T-helper 2 cell treated with Interferon-gamma antibody and Interleukin-4, amounts not matched to agents 5 μg/mL and 100 μg/mL, for 36 hours (primary cell): Measurements from ENCODE around the gene PSMA5.
A peak's percentile ranks its signal among the peaks of the same experiment; 100 is the strongest.
"Not testable (repeated sequence)": the region's sequence is repeated elsewhere in the genome, so short reads cannot be mapped to it uniquely, and the experiment has no call there.

Experiments used
- DNase-seq: peaks from one replicate; pipeline ENCODE4 v3.0.0; 2021; ENCODE audit warnings: low spot score
- H3K27ac Mint-ChIP-seq: one replicate; pipeline ENCODE4 v1.8.0; 2021; ENCODE audit warnings: mild to moderate bottlenecking, mixed read lengths
- H3K27me3 Mint-ChIP-seq: one replicate; pipeline ENCODE4 v1.8.0; 2021; ENCODE audit warnings: low read depth, mixed read lengths
- H3K36me3 Mint-ChIP-seq: one replicate; pipeline ENCODE4 v1.8.0; 2021; ENCODE audit warnings: low read depth, mixed read lengths
- H3K4me1 Mint-ChIP-seq: one replicate; pipeline ENCODE4 v1.8.0; 2021; ENCODE audit warnings: low read depth, mixed read lengths
- H3K4me3 Mint-ChIP-seq: one replicate; pipeline ENCODE4 v1.8.0; 2022; ENCODE audit warnings: mild to moderate bottlenecking, moderate library complexity, mixed read lengths
- H3K9me3 Mint-ChIP-seq: one replicate; pipeline ENCODE4 v1.8.0; 2021; ENCODE audit warnings: mixed read lengths

Gene PSMA5

DNA sequence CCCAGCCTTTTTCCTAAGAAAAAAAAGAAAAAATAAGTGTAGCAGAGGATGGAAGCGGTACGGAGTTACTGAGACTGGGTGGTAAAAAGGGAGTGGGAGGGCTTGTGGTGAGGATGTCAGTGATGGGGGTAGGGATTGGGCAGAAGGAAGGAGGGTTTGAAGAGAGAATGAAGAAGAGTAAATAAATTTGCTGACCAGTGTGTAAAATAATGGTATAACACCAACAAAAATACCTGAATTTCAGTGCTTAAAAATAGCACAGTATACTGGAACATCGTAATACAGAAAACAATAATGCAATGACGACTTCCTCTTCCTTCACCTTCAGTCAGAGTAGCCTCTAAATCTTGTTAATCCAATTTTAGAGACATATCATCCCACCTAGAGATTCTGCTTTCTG, 21.3 kb upstream of the PSMA5 start:
- Mint-ChIP-seq H3K9me3 (no peaks in the 10 kb centered on the region), H3K27me3 (peaks cover 41% of the 10 kb centered on the region), H3K4me3 (no peak overlapping the region), H3K36me3 (no peaks in the 10 kb centered on the region), H3K27ac (no peak overlapping the region), H3K4me1 (no peaks in the 10 kb centered on the region)
- DNase-seq = no peak

- not testable (repeated sequence) for H3K27ac Mint-ChIP-seq, H3K4me1 Mint-ChIP-seq, H3K4me3 Mint-ChIP-seq, H3K36me3 Mint-ChIP-seq, H3K9me3 Mint-ChIP-seq, DNase-seq
- H3K27me3 Mint-ChIP-seq = peaks cover 37% of the 10 kb centered on the region
These were observed 19.9 kb upstream of the PSMA5 start for GRCh38 chr1:109445949-109446695.

GRCh38 chr1:109444346-109444745, 18.1 kb upstream of the PSMA5 start:
- no peaks in the 10 kb centered on the region for H3K36me3 Mint-ChIP-seq
- no peak overlapping the region for H3K4me3 Mint-ChIP-seq
- H3K4me1 Mint-ChIP-seq = no peaks in the 10 kb centered on the region
- no peaks in the 10 kb centered on the region for H3K9me3 Mint-ChIP-seq
- no peak for DNase-seq
- H3K27ac Mint-ChIP-seq = no peak overlapping the region
- H3K27me3 Mint-ChIP-seq = peaks cover 23% of the 10 kb centered on the region

- no peak for DNase-seq
- H3K27ac Mint-ChIP-seq = no peak overlapping the region
- H3K9me3 Mint-ChIP-seq = no peaks in the 10 kb centered on the region
- no peaks in the 10 kb centered on the region for H3K36me3 Mint-ChIP-seq
- no peaks in the 10 kb centered on the region for H3K4me1 Mint-ChIP-seq
- H3K27me3 Mint-ChIP-seq = peaks cover 18% of the 10 kb centered on the region
- no peak overlapping the region for H3K4me3 Mint-ChIP-seq
These were observed 17.2 kb upstream of the PSMA5 start for GRCh38 chr1:109443476-109443875.

GRCh38 chr1:109441069-109441468, 14.8 kb upstream of the PSMA5 start:
- Mint-ChIP-seq H3K27ac (no peak overlapping the region), H3K36me3 (no peaks in the 10 kb centered on the region), H3K4me1 (no peaks in the 10 kb centered on the region), H3K9me3 (no peaks in the 10 kb centered on the region), H3K4me3 (no peak overlapping the region), H3K27me3 (peaks cover 9% of the 10 kb centered on the region)
- no peak for DNase-seq

- DNase-seq = no peak
- Mint-ChIP-seq H3K4me1 (no peaks in the 10 kb centered on the region), H3K27me3 (peaks cover under 1% of the 10 kb centered on the region), H3K36me3 (no peaks in the 10 kb centered on the region), H3K4me3 (no peak overlapping the region), H3K27ac (no peak overlapping the region), H3K9me3 (peaks cover 5% of the 10 kb centered on the region)
These were observed 12.6 kb upstream of the PSMA5 start for GRCh38 chr1:109438798-109439297.

- Mint-ChIP-seq H3K4me1 (no peaks in the 10 kb centered on the region), H3K27me3 (peaks cover 5% of the 10 kb centered on the region), H3K36me3 (no peaks in the 10 kb centered on the region), H3K9me3 (peaks cover 5% of the 10 kb centered on the region), H3K27ac (no peak overlapping the region), H3K4me3 (no peak overlapping the region)
- no peak for DNase-seq
These were observed 8.2 kb upstream of the PSMA5 start for GRCh38 chr1:109434484-109434883.

- peaks cover 5% of the 10 kb centered on the region for H3K9me3 Mint-ChIP-seq
- peaks cover 2% of the 10 kb centered on the region for H3K4me1 Mint-ChIP-seq
- no peaks in the 10 kb centered on the region for H3K36me3 Mint-ChIP-seq
- H3K27me3 Mint-ChIP-seq = peaks cover 5% of the 10 kb centered on the region
- H3K27ac Mint-ChIP-seq = no peak overlapping the region
- H3K4me3 Mint-ChIP-seq = no peak overlapping the region
- DNase-seq = no peak
These were observed 7.1 kb upstream of the PSMA5 start for GRCh38 chr1:109433322-109433721.

- Mint-ChIP-seq H3K4me3 (no peak overlapping the region), H3K27me3 (peaks cover 5% of the 10 kb centered on the region), H3K9me3 (peaks cover 5% of the 10 kb centered on the region), H3K27ac (no peak overlapping the region), H3K36me3 (no peaks in the 10 kb centered on the region), H3K4me1 (peaks cover 9% of the 10 kb centered on the region)
- no peak for DNase-seq
These were observed 6.1 kb upstream of the PSMA5 start for GRCh38 chr1:109432336-109432735.

DNA sequence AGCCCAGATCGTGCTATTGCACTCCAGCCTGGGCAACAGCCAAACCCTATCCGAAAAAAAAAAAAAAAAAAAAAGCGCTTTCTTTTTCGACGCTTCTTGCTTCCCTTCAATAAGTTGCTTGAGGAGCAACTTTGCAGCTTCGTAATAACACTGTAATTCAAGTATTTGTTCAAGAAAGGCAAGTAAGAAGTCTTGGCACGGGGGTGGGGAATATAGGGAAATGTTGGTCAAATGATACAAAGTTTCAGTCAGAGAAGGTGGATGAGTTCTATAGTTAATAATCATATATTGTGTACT, 871 bp upstream of the PSMA5 start:
- Mint-ChIP-seq H3K4me3 (peak overlapping the region; percentile 95), H3K27ac (peak overlapping the region; percentile 98), H3K4me1 (peaks cover 26% of the 10 kb centered on the region), H3K27me3 (peaks cover 5% of the 10 kb centered on the region), H3K9me3 (no peaks in the 10 kb centered on the region), H3K36me3 (peaks cover 27% of the 10 kb centered on the region)
- DNase-seq = no peak

- Mint-ChIP-seq H3K4me3 (peak overlapping the region; percentile 95), H3K9me3 (no peaks in the 10 kb centered on the region), H3K27me3 (no peaks in the 10 kb centered on the region), H3K27ac (peak overlapping the region; percentile 98), H3K4me1 (peaks cover 29% of the 10 kb centered on the region), H3K36me3 (peaks cover 30% of the 10 kb centered on the region)
- peak; percentile 70 for DNase-seq
These were observed 612 bp downstream of the PSMA5 start for GRCh38 chr1:109425391-109426280.

DNA sequence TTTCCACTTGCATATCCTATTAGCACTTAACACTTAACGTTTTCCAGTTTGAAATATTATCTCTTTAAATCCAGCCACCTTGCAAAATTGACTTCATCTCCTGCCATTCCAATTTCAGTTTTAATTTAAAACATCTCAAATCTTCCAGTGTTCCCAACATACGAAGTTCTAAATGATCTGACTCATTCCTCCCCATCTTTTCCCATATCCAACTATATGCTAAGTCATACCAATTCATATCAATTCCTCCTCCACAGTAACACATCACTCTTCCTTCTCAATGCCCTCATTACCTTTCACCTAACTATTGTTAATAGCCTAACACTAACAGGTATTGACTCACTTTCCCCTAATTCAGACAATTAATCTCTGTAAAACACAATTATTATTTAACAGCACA, 2.8 kb downstream of the PSMA5 start:
- Mint-ChIP-seq H3K4me3 (peak overlapping the region; percentile 95), H3K27ac (peak overlapping the region; percentile 58), H3K27me3 (no peaks in the 10 kb centered on the region), H3K9me3 (no peaks in the 10 kb centered on the region), H3K4me1 (peaks cover 30% of the 10 kb centered on the region), H3K36me3 (peaks cover 40% of the 10 kb centered on the region)
- no peak for DNase-seq

GRCh38 chr1:109412551-109412950, 13.7 kb downstream of the PSMA5 start:
- H3K4me1 Mint-ChIP-seq = peaks cover 12% of the 10 kb centered on the region
- peaks cover 67% of the 10 kb centered on the region for H3K36me3 Mint-ChIP-seq
- no peak overlapping the region for H3K4me3 Mint-ChIP-seq
- H3K27ac Mint-ChIP-seq = no peak overlapping the region
- no peaks in the 10 kb centered on the region for H3K9me3 Mint-ChIP-seq
- no peak for DNase-seq
- no peaks in the 10 kb centered on the region for H3K27me3 Mint-ChIP-seq

- no peak overlapping the region for H3K4me3 Mint-ChIP-seq
- peak overlapping the region; percentile 27 for H3K27ac Mint-ChIP-seq
- no peak for DNase-seq
These were observed 21.4 kb downstream of the PSMA5 start for GRCh38 chr1:109404838-109405237.

More at GRCh38 chr1:109404838-109405237, 21.4 kb downstream of the PSMA5 start:
- Mint-ChIP-seq H3K36me3 (peaks cover 56% of the 10 kb centered on the region), H3K9me3 (peaks cover 6% of the 10 kb centered on the region), H3K27me3 (no peaks in the 10 kb centered on the region), H3K4me1 (peaks cover 14% of the 10 kb centered on the region)
